Heart right ventricle (tissue), 16 donors: Measurements from ENCODE around the gene MAGEB5. TPM values are rescaled to one million over a fixed set of nuclear protein-coding genes. Genes with fewer than 3 reads are reported as not detected.

ENCODE experiments used
- ATAC-seq, 8 donors: fragments of 200-7000 bp; cut with Tn5 transposase; one replicate each; pipeline ENCODE4 v1.9.1; 2020; ENCODE audit warnings: mild to moderate bottlenecking in 8 of 8, moderate library complexity in 8 of 8, moderate number of reproducible peaks in 1 of 8
- DNase-seq, 2 donors: peaks; one replicate each; pipeline ENCODE4 v3.0.0-alpha.2; 2020
- H3K27ac ChIP-seq, 10 donors: fragments of 200-600 bp; sonication (generic) in 2 of 10; one replicate each; pipeline versions ENCODE4 v1.5.0 to v1.8.0; 2020 to 2022; ENCODE audit warnings: mild to moderate bottlenecking in 3 of 10
- H3K27me3 ChIP-seq, 7 donors: fragments of 200-600 bp; one replicate each; pipeline ENCODE4 v1.8.0; 2021 to 2022; ENCODE audit warnings: mild to moderate bottlenecking in 2 of 7
- H3K36me3 ChIP-seq, 9 donors: fragments of 200-600 bp; sonication (generic) in 1 of 9; one replicate each; pipeline versions ENCODE4 v1.5.0 to v1.8.0; 2020 to 2022; ENCODE audit warnings: mild to moderate bottlenecking in 2 of 9
- H3K4me1 ChIP-seq, 9 donors: fragments of 200-600 bp; sonication (generic) in 1 of 9; one replicate each; pipeline versions ENCODE4 v1.5.0 to v1.8.0; 2020 to 2022; ENCODE audit warnings: mild to moderate bottlenecking in 4 of 9
- H3K4me3 ChIP-seq, 10 donors: fragments of 200-600 bp; sonication (generic) in 2 of 10; one replicate each; pipeline versions ENCODE4 v1.5.0 to v1.8.0; 2020 to 2022; ENCODE audit warnings: mild to moderate bottlenecking in 7 of 10, moderate library complexity in 2 of 10
- H3K9me3 ChIP-seq, 11 donors: fragments of 200-600 bp in 10 of 11; sonication (generic) in 2 of 11; one replicate each; pipeline versions ENCODE4 v1.5.0 to v1.8.0; 2013 to 2022; ENCODE audit warnings: mild to moderate bottlenecking in 2 of 11, control low read depth in 1 of 11, moderate library complexity in 1 of 11
- WGBS, 2 donors: extraction: QIAGEN DNeasy Blood & Tissue Kit; methylation state at CpG; one replicate each; pipeline ENCODE4 v1.1.7; 2013; ENCODE audit warnings: inconsistent platforms in 1 of 2; 5-methylcytosine and 5-hydroxymethylcytosine counted together
- intact Hi-C, 10 donors: fragments of 100-400 bp; cut with DNase I; formaldehyde crosslinking; loops; one replicate each; pipeline versions ENCODE4 v1.11.1 to v1.14.2; 2022
- polyA plus RNA-seq, 2 donors: library from polyadenylated mRNA; stranded (reverse); fragments of 200-250 nt; gene quantifications; one replicate each; pipeline ENCODE4 v1.2.3, GENCODE V29; 2013
- total RNA-seq, 10 donors: library from RNA; stranded (reverse); fragmentation: NEBNext Ultra II Directional in 3 of 10; extraction: Animal tissue kit (Norgen Biotek cat#: 25700) in 3 of 10; gene quantifications; one replicate each; pipeline versions ENCODE4 v1.2.1 to v1.2.4, GENCODE V29; 2021 to 2023
- TF ChIP-seq, protein P1 (sequence below), 9 donors: fragments of 200-600 bp; sonication (generic) in 2 of 9; IDR thresholded peaks; one replicate each; pipeline versions ENCODE4 v1.5.0 to v1.8.0; 2021 to 2022; ENCODE audit warnings: antibody characterized with exemption in 9 of 9, mild to moderate bottlenecking in 5 of 9, moderate library complexity in 1 of 9
- donor health status: Arrhythmogenic right ventricular cardiomyopathy.
- donor health status: ischemic (EF 13 %, LVEDD 7.1; RV severe dilation, severe dysfunction).
- donor health status: healthy with polysubstance abuse.
- donor health status: DM: no; HTN: yes; CAD: no.
- donor health status: DM: no; HTN: no; CAD: no.
- donor health status: ischemic (EF 25% LVEDD 6.9; RV normal size, moderate dysfunction).
- donor health status: ischemic (EF 25% LVEDD 5.7; RV mildly dilated, moderate dysfunction).
- donor health status: healthy.
- donor health status: DM: yes; HTN: yes; CAD: no.
- donor health status: Ischemic cardiomyopathy.
- donor health status: ischemic (EF 35%, LVEDD 5.7; RV mildly dilated, moderate dysfunction).
- donor health status: nonischemic (EF 11% LVEDD 7.7; RV severe dilation, severe dysfunction).
- donor health status: DM: yes; HTN: yes; CAD: no.
- donor health status: PGD.
- donor health status: ischemic (EF 29% LVEDD 5.4; RV normal size, mild dysfunction).
- donor health status: nonischemic (EF 23%, LVEDD 6.1; RV moderate dilation, normal function).

Gene MAGEB5
- total and polyA plus RNA-seq, 12 donors, result not detected

DNA sequence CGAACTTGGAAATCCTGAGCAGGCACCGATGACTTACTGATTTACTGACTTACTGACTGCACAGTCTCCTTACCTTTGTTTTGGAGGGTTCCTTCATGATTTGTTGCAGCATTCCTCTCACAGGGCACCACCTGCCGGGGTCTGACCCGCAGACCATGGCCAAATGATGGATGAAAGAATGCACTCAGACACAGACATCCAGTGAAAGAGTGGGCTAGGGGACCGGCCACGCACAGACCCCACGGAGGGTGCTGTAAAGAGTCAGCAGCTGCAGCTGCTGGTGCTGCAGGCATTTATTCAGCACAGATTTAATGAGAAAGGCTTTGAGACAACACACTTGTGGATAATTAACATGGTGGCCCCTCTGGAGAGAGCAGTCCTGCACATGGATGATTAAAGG, 3.4 kb downstream of the MAGEB5 start:
- no peaks in the 10 kb centered on the region for H3K36me3 ChIP-seq
- ATAC-seq (no peak), DNase-seq (no peak)
- TF ChIP-seq, protein P1, sequence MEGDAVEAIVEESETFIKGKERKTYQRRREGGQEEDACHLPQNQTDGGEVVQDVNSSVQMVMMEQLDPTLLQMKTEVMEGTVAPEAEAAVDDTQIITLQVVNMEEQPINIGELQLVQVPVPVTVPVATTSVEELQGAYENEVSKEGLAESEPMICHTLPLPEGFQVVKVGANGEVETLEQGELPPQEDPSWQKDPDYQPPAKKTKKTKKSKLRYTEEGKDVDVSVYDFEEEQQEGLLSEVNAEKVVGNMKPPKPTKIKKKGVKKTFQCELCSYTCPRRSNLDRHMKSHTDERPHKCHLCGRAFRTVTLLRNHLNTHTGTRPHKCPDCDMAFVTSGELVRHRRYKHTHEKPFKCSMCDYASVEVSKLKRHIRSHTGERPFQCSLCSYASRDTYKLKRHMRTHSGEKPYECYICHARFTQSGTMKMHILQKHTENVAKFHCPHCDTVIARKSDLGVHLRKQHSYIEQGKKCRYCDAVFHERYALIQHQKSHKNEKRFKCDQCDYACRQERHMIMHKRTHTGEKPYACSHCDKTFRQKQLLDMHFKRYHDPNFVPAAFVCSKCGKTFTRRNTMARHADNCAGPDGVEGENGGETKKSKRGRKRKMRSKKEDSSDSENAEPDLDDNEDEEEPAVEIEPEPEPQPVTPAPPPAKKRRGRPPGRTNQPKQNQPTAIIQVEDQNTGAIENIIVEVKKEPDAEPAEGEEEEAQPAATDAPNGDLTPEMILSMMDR (IDR thresholded peaks at IDR 0.05), result no peak
- no peaks in the 10 kb centered on the region for H3K4me1 ChIP-seq
- 72 to 80% methylated on average over 7 of the region's 7 CpGs for WGBS, 2 donors
- no peaks in the 10 kb centered on the region for H3K9me3 ChIP-seq
- no peak overlapping the region for H3K27ac ChIP-seq
- intact Hi-C loops, result no loop called here
- H3K27me3 ChIP-seq, result no peaks in the 10 kb centered on the region
- no peak overlapping the region for H3K4me3 ChIP-seq

DNA sequence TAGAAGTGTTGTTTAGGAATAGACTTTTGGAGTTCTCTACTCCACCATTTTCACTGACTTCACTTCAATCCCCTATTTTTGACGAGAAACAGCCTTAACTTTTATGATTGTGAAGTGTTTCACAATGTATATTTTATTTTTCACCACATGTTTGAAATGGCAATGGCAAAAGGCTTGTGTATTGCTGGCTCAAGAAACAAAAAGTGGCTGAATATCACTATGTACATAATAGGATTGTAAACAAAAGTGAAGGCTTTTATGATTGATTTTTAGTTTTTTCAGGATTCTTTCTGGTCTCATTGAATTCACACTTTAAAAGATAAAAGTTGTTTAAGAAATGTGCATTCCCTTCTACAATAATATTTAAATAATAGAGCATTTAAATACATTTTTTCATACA, 18.2 kb downstream of the MAGEB5 start:
- H3K9me3 ChIP-seq, result peaks cover 0 to 3% (median 0%) of the 10 kb centered on the region in 11 donors
- TF ChIP-seq, protein P1 (IDR thresholded peaks at IDR 0.05), result no peak
- H3K4me3 ChIP-seq, result no peak overlapping the region
- intact Hi-C loops, result no loop called here
- no peaks in the 10 kb centered on the region for H3K27me3 ChIP-seq
- ATAC-seq, result no peak
- DNase-seq, result no peak
- H3K27ac ChIP-seq, result no peak overlapping the region
- no peaks in the 10 kb centered on the region for H3K4me1 ChIP-seq
- 76 to 80% methylated on average over 1 of the region's 1 CpG for WGBS, 2 donors
- H3K36me3 ChIP-seq, result no peaks in the 10 kb centered on the region

DNA sequence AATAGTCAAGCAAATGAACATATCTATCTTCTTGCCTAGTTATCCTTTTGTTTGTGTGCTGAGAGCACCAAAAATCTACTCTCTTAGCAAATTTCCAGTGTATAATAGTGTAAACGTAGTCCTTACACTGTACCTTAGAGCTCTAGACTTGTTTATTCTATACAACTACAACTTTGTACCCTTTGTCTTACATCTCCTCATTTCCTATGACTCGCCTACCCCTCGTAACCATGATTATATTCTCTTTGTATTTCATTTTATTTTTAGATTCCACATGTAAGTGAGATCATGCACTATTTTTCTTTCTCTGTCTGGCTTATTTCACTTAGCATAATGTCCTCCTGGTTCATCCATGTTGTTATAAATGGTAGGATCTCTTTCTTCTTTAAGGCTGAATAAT, 37.6 kb downstream of the MAGEB5 start:
- WGBS, 2 donors, result 65 to 81% methylated on average over 3 of the region's 3 CpGs
- ATAC-seq, result no peak

DNA sequence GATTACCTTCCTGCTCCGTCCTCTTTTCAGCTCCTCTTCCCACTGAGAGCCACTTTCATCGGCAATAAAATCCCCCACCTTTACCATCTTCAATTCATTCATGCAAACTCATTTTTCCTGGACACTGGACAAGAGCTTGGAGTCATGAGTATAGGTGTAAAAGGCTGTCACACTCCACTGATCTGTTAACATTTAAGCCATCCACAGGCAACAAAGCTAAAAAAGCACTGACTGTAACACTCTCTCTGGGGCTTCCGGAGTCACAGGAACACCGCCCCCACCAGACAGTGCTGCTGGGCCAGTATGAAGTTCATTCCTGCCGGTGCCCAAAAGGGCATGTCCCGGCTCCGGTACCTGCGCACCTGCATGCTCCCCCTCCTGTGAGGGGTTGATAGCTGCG, 38.5 kb downstream of the MAGEB5 start:
- Histone ChIP-seq H3K4me3 (no peak overlapping the region), H3K27ac (no peak overlapping the region), H3K4me1 (no peaks in the 10 kb centered on the region), H3K27me3 (no peaks in the 10 kb centered on the region), H3K36me3 (no peaks in the 10 kb centered on the region), H3K9me3 (no peaks in the 10 kb centered on the region)
- WGBS, 2 donors, result 93 to 97% methylated on average over 9 of the region's 9 CpGs
- TF ChIP-seq, protein P1 (IDR thresholded peaks at IDR 0.05), result no peak
- ATAC-seq (no peak), DNase-seq (no peak)
- intact Hi-C loops, result no loop called here

More for the DNA sequence above, 37.6 kb downstream of the MAGEB5 start:
- Histone ChIP-seq H3K4me3 (no peak overlapping the region), H3K36me3 (no peaks in the 10 kb centered on the region), H3K4me1 (no peaks in the 10 kb centered on the region), H3K9me3 (no peaks in the 10 kb centered on the region), H3K27me3 (no peaks in the 10 kb centered on the region), H3K27ac (no peak overlapping the region)
- DNase-seq, result no peak
- intact Hi-C loops, result no loop called here
- TF ChIP-seq, protein P1 (IDR thresholded peaks at IDR 0.05), result no peak
